ENCODE results near the gene ARHGAP32.

ARHGAP32 gene

GRCh38 chr11:128941110-128941509 is 251.0 kb downstream of the ARHGAP32 start:
- no peaks in the 10 kb centered on the region for H3K9me3 ChIP-seq (ENCODE audit: control insufficient read depth, insufficient read depth, low read depth, low read length)
- H3K36me3 ChIP-seq (ENCODE audit: control insufficient read depth, insufficient read depth, low read length): no peaks in the 10 kb centered on the region
- peaks cover 41% of the 10 kb centered on the region for H3K27me3 ChIP-seq (ENCODE audit: control insufficient read depth, insufficient read depth, low read length)
- H3K4me3 ChIP-seq (ENCODE audit: low read depth, low read length): no peak overlapping the region
- H3K27ac ChIP-seq (ENCODE audit: low read depth, low read length): no peak overlapping the region
- peaks cover 10% of the 10 kb centered on the region for H3K4me1 ChIP-seq (ENCODE audit: control insufficient read depth, insufficient read depth, low read length)
- no peak overlapping the region for H3K9ac ChIP-seq (ENCODE audit: low read length)

- Histone ChIP-seq H3K4me1 (ENCODE audit: control insufficient read depth, insufficient read depth, low read length) (peaks cover 10% of the 10 kb centered on the region), H3K27ac (ENCODE audit: low read depth, low read length) (no peak overlapping the region), H3K9me3 (ENCODE audit: control insufficient read depth, insufficient read depth, low read depth, low read length) (no peaks in the 10 kb centered on the region), H3K36me3 (ENCODE audit: control insufficient read depth, insufficient read depth, low read length) (no peaks in the 10 kb centered on the region), H3K4me3 (ENCODE audit: low read depth, low read length) (no peak overlapping the region), H3K9ac (ENCODE audit: low read length) (no peak overlapping the region), H3K27me3 (ENCODE audit: control insufficient read depth, insufficient read depth, low read length) (peaks cover 41% of the 10 kb centered on the region)
Observed at GRCh38 chr11:128940603-128941002, 251.5 kb downstream of the ARHGAP32 start.

- Histone ChIP-seq H3K9me3 (ENCODE audit: control insufficient read depth, insufficient read depth, low read depth, low read length) (no peaks in the 10 kb centered on the region), H3K4me1 (ENCODE audit: control insufficient read depth, insufficient read depth, low read length) (peaks cover 10% of the 10 kb centered on the region), H3K36me3 (ENCODE audit: control insufficient read depth, insufficient read depth, low read length) (no peaks in the 10 kb centered on the region), H3K27ac (ENCODE audit: low read depth, low read length) (no peak overlapping the region), H3K27me3 (ENCODE audit: control insufficient read depth, insufficient read depth, low read length) (peaks cover 41% of the 10 kb centered on the region), H3K4me3 (ENCODE audit: low read depth, low read length) (no peak overlapping the region), H3K9ac (ENCODE audit: low read length) (no peak overlapping the region)
Observed at GRCh38 chr11:128940156-128940555, 252.0 kb downstream of the ARHGAP32 start.

- no peak overlapping the region for H3K27ac ChIP-seq (ENCODE audit: low read depth, low read length)
- no peak overlapping the region for H3K4me3 ChIP-seq (ENCODE audit: low read depth, low read length)
- H3K9me3 ChIP-seq (ENCODE audit: control insufficient read depth, insufficient read depth, low read depth, low read length): no peaks in the 10 kb centered on the region
- H3K27me3 ChIP-seq (ENCODE audit: control insufficient read depth, insufficient read depth, low read length): peaks cover 43% of the 10 kb centered on the region
- H3K4me1 ChIP-seq (ENCODE audit: control insufficient read depth, insufficient read depth, low read length): peaks cover 10% of the 10 kb centered on the region
- H3K9ac ChIP-seq (ENCODE audit: low read length): no peak overlapping the region
- H3K36me3 ChIP-seq (ENCODE audit: control insufficient read depth, insufficient read depth, low read length): no peaks in the 10 kb centered on the region
Observed at GRCh38 chr11:128939591-128939990, 252.5 kb downstream of the ARHGAP32 start.

GRCh38 chr11:128938156-128938885 is 253.8 kb downstream of the ARHGAP32 start:
- peaks cover 10% of the 10 kb centered on the region for H3K4me1 ChIP-seq (ENCODE audit: control insufficient read depth, insufficient read depth, low read length)
- H3K27ac ChIP-seq (ENCODE audit: low read depth, low read length): no peak overlapping the region
- H3K4me3 ChIP-seq (ENCODE audit: low read depth, low read length): no peak overlapping the region
- H3K36me3 ChIP-seq (ENCODE audit: control insufficient read depth, insufficient read depth, low read length): no peaks in the 10 kb centered on the region
- H3K9me3 ChIP-seq (ENCODE audit: control insufficient read depth, insufficient read depth, low read depth, low read length): no peaks in the 10 kb centered on the region
- no peak overlapping the region for H3K9ac ChIP-seq (ENCODE audit: low read length)
- H3K27me3 ChIP-seq (ENCODE audit: control insufficient read depth, insufficient read depth, low read length): peaks cover 55% of the 10 kb centered on the region

GRCh38 chr11:128937480-128937879 is 254.6 kb downstream of the ARHGAP32 start:
- H3K4me1 ChIP-seq (ENCODE audit: control insufficient read depth, insufficient read depth, low read length): peaks cover 10% of the 10 kb centered on the region
- H3K36me3 ChIP-seq (ENCODE audit: control insufficient read depth, insufficient read depth, low read length): no peaks in the 10 kb centered on the region
- H3K4me3 ChIP-seq (ENCODE audit: low read depth, low read length): no peak overlapping the region
- H3K27me3 ChIP-seq (ENCODE audit: control insufficient read depth, insufficient read depth, low read length): peaks cover 61% of the 10 kb centered on the region
- no peak overlapping the region for H3K9ac ChIP-seq (ENCODE audit: low read length)
- no peaks in the 10 kb centered on the region for H3K9me3 ChIP-seq (ENCODE audit: control insufficient read depth, insufficient read depth, low read depth, low read length)
- H3K27ac ChIP-seq (ENCODE audit: low read depth, low read length): no peak overlapping the region

- no peaks in the 10 kb centered on the region for H3K9me3 ChIP-seq (ENCODE audit: control insufficient read depth, insufficient read depth, low read depth, low read length)
- peaks cover 10% of the 10 kb centered on the region for H3K4me1 ChIP-seq (ENCODE audit: control insufficient read depth, insufficient read depth, low read length)
- H3K27ac ChIP-seq (ENCODE audit: low read depth, low read length): no peak overlapping the region
- H3K4me3 ChIP-seq (ENCODE audit: low read depth, low read length): no peak overlapping the region
- peaks cover 66% of the 10 kb centered on the region for H3K27me3 ChIP-seq (ENCODE audit: control insufficient read depth, insufficient read depth, low read length)
- H3K36me3 ChIP-seq (ENCODE audit: control insufficient read depth, insufficient read depth, low read length): no peaks in the 10 kb centered on the region
- no peak overlapping the region for H3K9ac ChIP-seq (ENCODE audit: low read length)
Observed at GRCh38 chr11:128936606-128937251, 255.4 kb downstream of the ARHGAP32 start.

- peaks cover 64% of the 10 kb centered on the region for H3K27me3 ChIP-seq (ENCODE audit: control insufficient read depth, insufficient read depth, low read length)
- no peak overlapping the region for H3K27ac ChIP-seq (ENCODE audit: low read depth, low read length)
- no peak overlapping the region for H3K9ac ChIP-seq (ENCODE audit: low read length)
- no peaks in the 10 kb centered on the region for H3K36me3 ChIP-seq (ENCODE audit: control insufficient read depth, insufficient read depth, low read length)
- H3K9me3 ChIP-seq (ENCODE audit: control insufficient read depth, insufficient read depth, low read depth, low read length): no peaks in the 10 kb centered on the region
- no peak overlapping the region for H3K4me3 ChIP-seq (ENCODE audit: low read depth, low read length)
- peaks cover 12% of the 10 kb centered on the region for H3K4me1 ChIP-seq (ENCODE audit: control insufficient read depth, insufficient read depth, low read length)
Observed at GRCh38 chr11:128934926-128935325, 257.2 kb downstream of the ARHGAP32 start.

- Histone ChIP-seq H3K4me3 (ENCODE audit: low read depth, low read length) (no peak overlapping the region), H3K27me3 (ENCODE audit: control insufficient read depth, insufficient read depth, low read length) (peaks cover 64% of the 10 kb centered on the region), H3K9me3 (ENCODE audit: control insufficient read depth, insufficient read depth, low read depth, low read length) (no peaks in the 10 kb centered on the region), H3K4me1 (ENCODE audit: control insufficient read depth, insufficient read depth, low read length) (peaks cover 18% of the 10 kb centered on the region), H3K9ac (ENCODE audit: low read length) (no peak overlapping the region), H3K27ac (ENCODE audit: low read depth, low read length) (no peak overlapping the region), H3K36me3 (ENCODE audit: control insufficient read depth, insufficient read depth, low read length) (no peaks in the 10 kb centered on the region)
Observed at GRCh38 chr11:128934351-128934750, 257.8 kb downstream of the ARHGAP32 start.

- Histone ChIP-seq H3K9me3 (ENCODE audit: control insufficient read depth, insufficient read depth, low read depth, low read length) (no peaks in the 10 kb centered on the region), H3K4me1 (ENCODE audit: control insufficient read depth, insufficient read depth, low read length) (peaks cover 20% of the 10 kb centered on the region), H3K27ac (ENCODE audit: low read depth, low read length) (no peak overlapping the region), H3K4me3 (ENCODE audit: low read depth, low read length) (no peak overlapping the region), H3K9ac (ENCODE audit: low read length) (no peak overlapping the region), H3K36me3 (ENCODE audit: control insufficient read depth, insufficient read depth, low read length) (no peaks in the 10 kb centered on the region), H3K27me3 (ENCODE audit: control insufficient read depth, insufficient read depth, low read length) (peaks cover 62% of the 10 kb centered on the region)
Observed at GRCh38 chr11:128933481-128934178, 258.5 kb downstream of the ARHGAP32 start.

GRCh38 chr11:128931668-128932067 is 260.5 kb downstream of the ARHGAP32 start:
- Histone ChIP-seq H3K27me3 (ENCODE audit: control insufficient read depth, insufficient read depth, low read length) (peaks cover 68% of the 10 kb centered on the region), H3K4me1 (ENCODE audit: control insufficient read depth, insufficient read depth, low read length) (peaks cover 26% of the 10 kb centered on the region)

More at GRCh38 chr11:128931668-128932067, 260.5 kb downstream of the ARHGAP32 start:
- no peaks in the 10 kb centered on the region for H3K36me3 ChIP-seq (ENCODE audit: control insufficient read depth, insufficient read depth, low read length)
- H3K9me3 ChIP-seq (ENCODE audit: control insufficient read depth, insufficient read depth, low read depth, low read length): no peaks in the 10 kb centered on the region
- no peak overlapping the region for H3K9ac ChIP-seq (ENCODE audit: low read length)
- no peak overlapping the region for H3K27ac ChIP-seq (ENCODE audit: low read depth, low read length)
- no peak overlapping the region for H3K4me3 ChIP-seq (ENCODE audit: low read depth, low read length)
